ENCODE results near the gene TXNL4A. TPM values are rescaled to one million over a fixed set of nuclear protein-coding genes. Genes with fewer than 3 reads are reported as not detected.

TXNL4A gene
- total and polyA plus RNA-seq, 3 donors from 2014 or later, result 37.4 to 158 (median 47.0) TPM

DNA sequence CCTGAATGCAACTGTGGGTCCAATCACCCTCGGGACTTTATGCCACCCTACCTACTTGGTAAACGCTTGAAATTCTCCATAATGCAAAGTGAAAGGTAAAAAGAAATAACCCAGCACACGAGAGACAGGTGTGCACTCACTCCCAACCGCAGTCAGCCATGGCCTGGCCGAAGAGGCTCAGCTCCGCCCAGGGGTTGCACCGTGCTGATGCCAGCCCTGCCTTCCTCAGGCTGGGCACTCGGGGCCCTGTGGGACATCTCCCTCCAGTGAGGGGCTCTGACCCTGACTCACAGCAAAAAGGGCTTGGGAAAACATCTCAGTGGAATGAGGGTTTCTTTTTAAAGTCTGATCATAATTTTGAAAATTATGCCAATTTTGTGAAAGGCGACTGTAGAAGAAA is 50.2 kb downstream of the TXNL4A start:
- Histone ChIP-seq H3K4me3 (no peak overlapping the region), H3K27me3 (no peaks in the 10 kb centered on the region), H3K9me3 (no peaks in the 10 kb centered on the region), H3K4me1 (peaks cover 10% of the 10 kb centered on the region), H3K27ac (no peak overlapping the region), H3K36me3 (ENCODE audit: low read depth, missing control alignments) (no peaks in the 10 kb centered on the region)
- intact Hi-C loops (cut with DNase I; ENCODE audit: low total_unique reads), result no loop called here
- peak; percentile 5 for DNase-seq
- WGBS, 2 donors, result 89 to 92% methylated on average over 6 to 9 of the region's 9 CpGs
- TF ChIP-seq POLR2A (IDR thresholded peaks at IDR 0.05), result no peak
- TF ChIP-seq, protein P1, sequence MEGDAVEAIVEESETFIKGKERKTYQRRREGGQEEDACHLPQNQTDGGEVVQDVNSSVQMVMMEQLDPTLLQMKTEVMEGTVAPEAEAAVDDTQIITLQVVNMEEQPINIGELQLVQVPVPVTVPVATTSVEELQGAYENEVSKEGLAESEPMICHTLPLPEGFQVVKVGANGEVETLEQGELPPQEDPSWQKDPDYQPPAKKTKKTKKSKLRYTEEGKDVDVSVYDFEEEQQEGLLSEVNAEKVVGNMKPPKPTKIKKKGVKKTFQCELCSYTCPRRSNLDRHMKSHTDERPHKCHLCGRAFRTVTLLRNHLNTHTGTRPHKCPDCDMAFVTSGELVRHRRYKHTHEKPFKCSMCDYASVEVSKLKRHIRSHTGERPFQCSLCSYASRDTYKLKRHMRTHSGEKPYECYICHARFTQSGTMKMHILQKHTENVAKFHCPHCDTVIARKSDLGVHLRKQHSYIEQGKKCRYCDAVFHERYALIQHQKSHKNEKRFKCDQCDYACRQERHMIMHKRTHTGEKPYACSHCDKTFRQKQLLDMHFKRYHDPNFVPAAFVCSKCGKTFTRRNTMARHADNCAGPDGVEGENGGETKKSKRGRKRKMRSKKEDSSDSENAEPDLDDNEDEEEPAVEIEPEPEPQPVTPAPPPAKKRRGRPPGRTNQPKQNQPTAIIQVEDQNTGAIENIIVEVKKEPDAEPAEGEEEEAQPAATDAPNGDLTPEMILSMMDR (IDR thresholded peaks at IDR 0.05), result no peak

DNA sequence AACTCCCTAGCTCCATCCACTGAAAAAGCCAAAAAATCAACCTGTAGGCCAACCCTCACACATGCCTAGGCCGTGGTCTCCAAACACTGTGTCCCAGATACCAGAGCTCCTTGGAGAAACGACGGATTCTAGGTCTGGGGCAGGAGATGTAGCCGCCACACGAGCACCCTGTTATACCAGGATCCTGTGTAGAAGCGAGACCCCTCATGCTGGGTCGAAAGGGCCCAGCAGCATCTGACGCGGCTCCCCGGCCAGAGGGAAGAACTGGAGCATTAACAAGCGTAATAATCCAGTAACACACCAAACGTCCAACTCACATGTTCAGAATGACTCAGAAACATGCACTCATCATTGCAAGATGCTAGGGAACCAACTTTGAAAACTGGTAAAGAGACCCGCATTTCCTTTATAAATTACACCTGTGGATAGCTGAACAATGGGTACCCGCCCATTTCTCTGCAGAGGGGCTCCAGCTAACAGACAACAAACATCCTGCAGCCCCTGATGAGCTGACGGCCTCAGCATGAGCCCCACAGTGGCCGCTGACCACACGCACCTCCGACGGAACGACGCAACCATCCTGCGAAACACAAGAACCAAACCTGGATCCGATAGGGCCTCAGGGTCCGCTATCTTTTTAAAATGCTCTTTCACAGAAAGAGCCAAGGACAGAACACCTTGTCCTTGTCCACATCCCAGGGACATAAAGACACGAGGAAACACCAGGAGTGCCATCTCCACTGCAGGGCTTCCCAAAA is 51.1 kb downstream of the TXNL4A start:
- peaks cover 8% of the 10 kb centered on the region for H3K4me1 ChIP-seq
- no peaks in the 10 kb centered on the region for H3K27me3 ChIP-seq
- no peak overlapping the region for H3K27ac ChIP-seq
- TF ChIP-seq, protein P1 (IDR thresholded peaks at IDR 0.05), result no peak
- no peak for TF ChIP-seq POLR2A (IDR thresholded peaks at IDR 0.05)
- no peaks in the 10 kb centered on the region for H3K9me3 ChIP-seq
- intact Hi-C loops (cut with DNase I; ENCODE audit: low total_unique reads), result no loop called here
- H3K4me3 ChIP-seq, result no peak overlapping the region
- WGBS, 2 donors, result 96% methylated on average over 25 of the region's 25 CpGs
- DNase-seq, result peak; percentile 6
- H3K36me3 ChIP-seq (ENCODE audit: low read depth, missing control alignments), result no peaks in the 10 kb centered on the region

DNA sequence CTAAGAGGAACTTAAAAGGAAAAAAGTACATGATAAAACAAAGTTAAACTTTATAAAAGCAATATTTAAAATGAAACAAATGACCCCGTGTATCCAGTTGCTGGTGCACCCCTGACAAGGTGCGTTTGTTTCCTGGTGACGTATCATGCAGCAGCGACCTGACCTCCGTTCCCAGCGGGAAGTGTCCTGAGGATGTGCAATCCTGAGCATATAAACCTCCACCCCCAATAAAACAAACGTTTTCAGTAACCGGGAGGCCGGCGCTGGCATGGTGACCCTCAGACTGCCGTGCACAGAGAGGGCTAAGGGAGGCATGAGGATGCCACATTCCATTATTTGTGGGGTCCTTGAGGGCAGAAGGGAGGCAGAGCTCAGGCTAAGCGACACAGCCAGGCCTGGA is 51.7 kb downstream of the TXNL4A start:
- WGBS, 2 donors, result 92 to 93% methylated on average over 10 to 12 of the region's 12 CpGs
- Histone ChIP-seq H3K4me1 (peaks cover 8% of the 10 kb centered on the region), H3K4me3 (no peak overlapping the region), H3K27ac (no peak overlapping the region), H3K9me3 (no peaks in the 10 kb centered on the region), H3K36me3 (ENCODE audit: low read depth, missing control alignments) (no peaks in the 10 kb centered on the region), H3K27me3 (no peaks in the 10 kb centered on the region)
- peak; percentile 8 for DNase-seq
- TF ChIP-seq, protein P1 (IDR thresholded peaks at IDR 0.05), result no peak
- no peak for TF ChIP-seq POLR2A (IDR thresholded peaks at IDR 0.05)
- intact Hi-C loops (cut with DNase I; ENCODE audit: low total_unique reads), result no loop called here

DNA sequence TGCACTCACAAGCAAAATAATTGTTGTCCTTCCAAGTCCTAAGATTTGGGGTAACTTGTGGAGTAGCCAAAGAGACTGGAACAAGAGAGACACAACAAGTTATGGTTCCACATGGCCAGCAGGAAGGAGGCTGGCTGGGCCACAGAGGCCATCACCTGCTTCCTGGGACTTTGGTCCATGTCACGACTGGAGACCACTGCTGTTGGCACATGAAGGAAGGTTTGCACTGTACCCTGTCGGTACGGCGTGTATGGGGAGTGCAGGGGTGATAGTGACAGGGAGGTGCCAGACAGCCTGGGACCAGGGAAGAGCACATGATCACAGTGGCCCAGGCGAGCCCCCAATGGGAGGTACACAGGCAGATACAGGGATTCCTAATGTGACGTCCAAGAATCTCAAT is 52.4 kb downstream of the TXNL4A start:
- H3K27me3 ChIP-seq, result no peaks in the 10 kb centered on the region
- 95 to 96% methylated on average over 6 of the region's 6 CpGs for WGBS, 2 donors
- peaks cover 2% of the 10 kb centered on the region for H3K4me1 ChIP-seq
- intact Hi-C loops (cut with DNase I; ENCODE audit: low total_unique reads), result no loop called here
- H3K9me3 ChIP-seq, result no peaks in the 10 kb centered on the region
- H3K4me3 ChIP-seq, result no peak overlapping the region
- H3K36me3 ChIP-seq (ENCODE audit: low read depth, missing control alignments), result no peaks in the 10 kb centered on the region
- H3K27ac ChIP-seq, result no peak overlapping the region
- DNase-seq, result no peak
- TF ChIP-seq, protein P1 (IDR thresholded peaks at IDR 0.05), result no peak
- no peak for TF ChIP-seq POLR2A (IDR thresholded peaks at IDR 0.05)

DNA sequence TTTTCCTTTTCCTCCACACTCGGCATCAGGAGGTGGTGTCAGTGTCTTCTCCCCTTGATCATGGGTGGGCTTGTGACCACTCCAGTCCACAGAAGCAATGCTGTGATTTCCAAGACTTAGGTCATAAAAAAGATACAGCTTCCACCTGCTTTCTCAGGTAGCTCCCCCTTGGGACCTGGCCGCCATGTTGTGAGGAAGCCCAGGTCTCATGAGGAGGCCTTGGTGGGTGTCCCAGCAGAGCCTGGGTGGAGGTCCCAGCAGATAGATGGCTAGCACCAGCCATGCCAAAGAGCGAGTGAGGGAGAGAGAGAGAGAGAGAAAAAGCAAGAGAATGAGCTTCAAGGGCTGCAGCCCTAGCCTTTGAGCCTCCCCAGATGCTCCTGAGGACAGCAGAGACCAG is 52.9 kb downstream of the TXNL4A start:
- Histone ChIP-seq H3K36me3 (ENCODE audit: low read depth, missing control alignments) (no peaks in the 10 kb centered on the region), H3K27me3 (no peaks in the 10 kb centered on the region), H3K9me3 (no peaks in the 10 kb centered on the region), H3K4me3 (no peak overlapping the region), H3K4me1 (no peaks in the 10 kb centered on the region), H3K27ac (no peak overlapping the region)
- no peak for DNase-seq
- intact Hi-C loops (cut with DNase I; ENCODE audit: low total_unique reads), result no loop called here
- 96 to 100% methylated on average over 3 of the region's 3 CpGs for WGBS, 2 donors
- TF ChIP-seq POLR2A (IDR thresholded peaks at IDR 0.05), result no peak
- TF ChIP-seq, protein P1 (IDR thresholded peaks at IDR 0.05), result no peak

All from testis (tissue), 3 donors.